A549 (cell line): ENCODE results near the gene SLC5A10. TPM values are rescaled to one million over a fixed set of nuclear protein-coding genes. Genes with fewer than 3 reads are reported as not detected.
A peak's percentile ranks its signal among the peaks of the same experiment; 100 is the strongest.

Experiments
- ATAC-seq, 2 experiments: fragments of 200-7000 bp in 1 of 2; fragments of >200 bp in 1 of 2; cut with Nextera tagmentation in 1 of 2; cut with Tn5 transposase in 1 of 2; 3 replicates each; pipeline versions ENCODE4 v1.8.0 to v1.9.1; 2018 to 2020; ENCODE audit warnings: mild to moderate bottlenecking in 1 of 2, moderate library complexity in 1 of 2
- CTCF ChIA-PET: fragments of 300-600 bp; sonication (Branson Sonifier 250); formaldehyde crosslinking; extraction: SDS; loops from one replicate; lab custom pipeline; 2021; ENCODE audit warnings: antibody characterized with exemption, inconsistent platforms; lab: Yijun Ruan, JAX
- POLR2A ChIA-PET: fragments of 350-600 bp; formaldehyde crosslinking; extraction: SDS; loops from one replicate; lab custom pipeline; 2021; ENCODE audit warnings: antibody characterized with exemption, inconsistent platforms; lab: Yijun Ruan, JAX
- DNase-seq, 2 experiments: peaks; one replicate each; pipeline versions ENCODE4 v3.0.0 to v3.0.0-alpha.2; 2011 to 2016; ENCODE audit warnings: low read depth in 1 of 2, low spot score in 1 of 2
- FAIRE-seq: peaks from 2 replicates; lab custom pipeline; 2011; peaks lifted over from hg19 to GRCh38; lab: Jason Lieb, UNC
- H3K27ac ChIP-seq, 2 experiments: fragments of >200 bp; sonication (Bioruptor Twin); formaldehyde crosslinking; 3 replicates each; pipeline ENCODE4 v1.5.1; 2016 to 2017
- H3K4me1 ChIP-seq: fragments of >200 bp; sonication (Bioruptor Twin); formaldehyde crosslinking; 3 replicates; pipeline ENCODE4 v1.6.1; 2016
- H3K4me2 ChIP-seq: fragments of >200 bp; sonication (Bioruptor Twin); formaldehyde crosslinking; 3 replicates; pipeline ENCODE4 v1.6.1; 2016
- H3K4me3 ChIP-seq: fragments of >200 bp; sonication (Bioruptor Twin); formaldehyde crosslinking; 3 replicates; pipeline ENCODE4 v1.5.1; 2016
- H3K9me3 ChIP-seq: fragments of >200 bp; sonication (Bioruptor Twin); formaldehyde crosslinking; 3 replicates; pipeline ENCODE4 v1.6.1; 2016
- CEBPB ChIP-seq, 2 experiments: fragments of >200 bp in 1 of 2; sonication (Bioruptor Twin) in 1 of 2; formaldehyde crosslinking in 1 of 2; IDR thresholded peaks; 2 replicates each; pipeline ENCODE4 v1.6.1; 2012 to 2016
- CHD2 ChIP-seq: fragments of 150-350 bp; IDR thresholded peaks from 2 replicates; pipeline ENCODE4 v1.6.1; 2014; ENCODE audit warnings: low read length; ENCODE audit not compliant: partially characterized antibody
- CHD4 ChIP-seq: fragments of 200-600 bp; sonication (generic); IDR thresholded peaks from 2 replicates; pipeline ENCODE4 v1.6.1; 2016; ENCODE audit warnings: antibody characterized with exemption, mild to moderate bottlenecking, borderline replicate concordance
- ESRRA ChIP-seq: fragments of 150-350 bp; IDR thresholded peaks from 2 replicates; pipeline ENCODE4 v1.6.1; 2014; ENCODE audit warnings: mild to moderate bottlenecking, low read length, borderline replicate concordance
- FOSB ChIP-seq: fragments of 250-450 bp; sonication (Bioruptor Pico); IDR thresholded peaks from 2 replicates; pipeline ENCODE4 v1.5.0; 2020; ENCODE audit warnings: mild to moderate bottlenecking, moderate library complexity
- FOSL2 ChIP-seq, 2 experiments: fragments of 450-650 bp in 1 of 2; fragments of >200 bp in 1 of 2; sonication (Bioruptor Twin) in 1 of 2; formaldehyde crosslinking; IDR thresholded peaks; 2 replicates each; pipeline versions ENCODE4 v1.5.0 to v1.6.1; 2016 to 2020; ENCODE audit warnings: mild to moderate bottlenecking in 1 of 2, moderate library complexity in 1 of 2
- HDAC2 ChIP-seq: fragments of 200-600 bp; sonication (generic); IDR thresholded peaks from 2 replicates; pipeline ENCODE4 v1.6.1; 2016
- HEYL ChIP-seq: fragments of 250-450 bp; sonication (Bioruptor Pico); IDR thresholded peaks from 2 replicates; pipeline ENCODE4 v1.8.0; 2021; ENCODE audit warnings: mild to moderate bottlenecking, moderate library complexity
- MYC ChIP-seq: IDR thresholded peaks from 2 replicates; pipeline ENCODE4 v1.6.1; 2012; ENCODE audit warnings: mild to moderate bottlenecking, inconsistent platforms, low read length, improper control_type of control experiment, borderline replicate concordance
- NR3C1 ChIP-seq: fragments of >200 bp; sonication (Bioruptor Twin); formaldehyde crosslinking; IDR thresholded peaks from 3 replicates; pipeline ENCODE4 v1.6.1; 2017
- PHF8 ChIP-seq: fragments of 200-600 bp; sonication (generic); IDR thresholded peaks from 2 replicates; pipeline ENCODE4 v1.6.1; 2016; ENCODE audit warnings: low read depth, mild to moderate bottlenecking, antibody characterized with exemption, moderate library complexity, borderline replicate concordance
- POLR2A ChIP-seq: IDR thresholded peaks from 2 replicates; pipeline ENCODE4 v1.6.1; 2012; ENCODE audit warnings: mild to moderate bottlenecking, low read length
- RARB ChIP-seq: fragments of 250-450 bp; sonication (Bioruptor Pico); IDR thresholded peaks from 2 replicates; pipeline ENCODE4 v1.8.0; 2021; ENCODE audit warnings: mild to moderate bottlenecking, moderate library complexity
- SMC3 ChIP-seq: fragments of >200 bp; sonication (Bioruptor Twin); formaldehyde crosslinking; IDR thresholded peaks from 3 replicates; pipeline ENCODE4 v1.6.1; 2018; ENCODE audit warnings: inconsistent platforms
- TFCP2L1 ChIP-seq: fragments of 250-450 bp; sonication (Bioruptor Pico); IDR thresholded peaks from 2 replicates; pipeline ENCODE4 v1.5.0; 2021; ENCODE audit warnings: mild to moderate bottlenecking
- TP53 ChIP-seq: fragments of 250-450 bp; sonication (Bioruptor Pico); IDR thresholded peaks from 2 replicates; pipeline ENCODE4 v1.5.0; 2021; ENCODE audit warnings: mild to moderate bottlenecking, moderate library complexity
- WGBS: methylation state at CpG from one replicate; pipeline ENCODE4 v1.1.6; 2017; ENCODE audit errors: missing lambda C conversion rate; 5-methylcytosine and 5-hydroxymethylcytosine counted together
- polyA plus RNA-seq, 4 experiments: library from polyadenylated mRNA; depleted of rRNA in 3 of 4; stranded (reverse); fragments of >200 nt; fragmentation: RNase III in 1 of 4; extraction: RNeasy Plus Mini Kit Qiagen cat#74134 plus additional on column Dnase treatment in 1 of 4; gene quantifications; 2 replicates in 3 of 4; 3 replicates in 1 of 4; pipeline ENCODE4 v1.2.3, GENCODE V29; 2011 to 2017
- TF ChIP-seq, protein P1 (sequence below): IDR thresholded peaks from 2 replicates; pipeline ENCODE4 v1.6.1; 2012
- TF ChIP-seq, protein P2 (sequence below): fragments of 450-650 bp; IDR thresholded peaks from 2 replicates; pipeline ENCODE4 v1.6.1; 2014; ENCODE audit warnings: antibody characterized with exemption
- TF ChIP-seq, protein P3 (sequence below): fragments of 250-450 bp; sonication (Bioruptor Pico); IDR thresholded peaks from 2 replicates; pipeline ENCODE4 v1.5.0; 2020; ENCODE audit warnings: low read depth, mild to moderate bottlenecking, moderate library complexity
- TF ChIP-seq, protein P4 (sequence below): fragments of 200-600 bp; sonication (generic); IDR thresholded peaks from 2 replicates; pipeline ENCODE4 v1.6.1; 2016; ENCODE audit warnings: antibody characterized with exemption, mild to moderate bottlenecking, moderate library complexity

Gene SLC5A10
- polyA plus RNA-seq, 2 of the 4 experiments (the other 2 are of a cell fraction), result 0.15 to 0.28 TPM

DNA sequence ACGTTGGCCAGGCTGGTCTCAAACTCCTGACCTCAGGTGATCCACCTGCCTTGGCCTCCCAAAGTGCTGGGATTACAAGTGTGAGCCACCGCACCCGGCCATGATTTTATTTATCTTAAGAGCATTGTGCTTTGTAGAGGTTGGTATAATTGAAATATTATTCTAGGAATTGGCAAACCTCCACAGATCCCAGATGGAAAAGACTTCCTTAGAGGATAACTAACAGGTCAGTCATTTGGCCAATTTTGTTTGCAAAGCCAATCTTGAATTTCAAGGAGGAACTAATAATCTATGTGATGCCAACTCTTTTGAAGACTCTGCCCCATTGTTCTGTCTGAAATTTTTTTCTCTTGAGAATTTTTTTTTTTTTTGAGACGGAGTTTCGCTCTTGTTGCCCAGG is 46.7 kb upstream of the SLC5A10 start:
- Histone ChIP-seq H3K9me3 (no peaks in the 10 kb centered on the region), H3K4me3 (no peak overlapping the region), H3K4me1 (no peaks in the 10 kb centered on the region), H3K4me2 (no peak overlapping the region), H3K27ac (no peak overlapping the region)
- FAIRE-seq (no peak), DNase-seq (no peak), ATAC-seq (no peak)
- ChIA-PET CTCF (interaction anchor here (2.1 kb wide), 1 partner anchor 56 kb away, joined by 8 read pairs; no protein-coding TSS in a partner anchor), POLR2A (no interaction called here)
- TF ChIP-seq, protein P1, sequence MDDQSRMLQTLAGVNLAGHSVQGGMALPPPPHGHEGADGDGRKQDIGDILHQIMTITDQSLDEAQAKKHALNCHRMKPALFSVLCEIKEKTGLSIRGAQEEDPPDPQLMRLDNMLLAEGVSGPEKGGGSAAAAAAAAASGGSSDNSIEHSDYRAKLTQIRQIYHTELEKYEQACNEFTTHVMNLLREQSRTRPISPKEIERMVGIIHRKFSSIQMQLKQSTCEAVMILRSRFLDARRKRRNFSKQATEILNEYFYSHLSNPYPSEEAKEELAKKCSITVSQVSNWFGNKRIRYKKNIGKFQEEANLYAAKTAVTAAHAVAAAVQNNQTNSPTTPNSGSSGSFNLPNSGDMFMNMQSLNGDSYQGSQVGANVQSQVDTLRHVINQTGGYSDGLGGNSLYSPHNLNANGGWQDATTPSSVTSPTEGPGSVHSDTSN, result no peak
- 92% methylated on average over 5 of the region's 5 CpGs for WGBS

DNA sequence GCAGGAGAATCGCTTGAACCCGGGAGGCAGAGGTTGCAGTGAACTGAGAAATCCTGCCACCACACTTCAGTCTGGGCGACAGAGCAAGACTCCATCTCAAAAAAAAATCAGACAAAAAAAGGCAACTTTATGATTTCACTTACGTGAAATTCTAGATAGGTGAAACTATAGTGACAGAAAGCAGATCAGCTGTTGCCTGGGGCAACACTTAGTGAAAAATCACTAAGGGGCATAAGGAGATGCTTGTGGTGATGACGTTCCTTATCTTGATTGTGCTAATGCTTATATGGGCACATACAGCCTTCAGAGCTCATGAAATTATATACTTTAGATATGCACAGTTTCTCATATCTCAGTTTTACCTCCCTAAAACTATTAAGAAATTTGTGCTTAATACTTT is 41.6 kb upstream of the SLC5A10 start:
- 91% methylated on average over 5 of the region's 5 CpGs for WGBS

DNA sequence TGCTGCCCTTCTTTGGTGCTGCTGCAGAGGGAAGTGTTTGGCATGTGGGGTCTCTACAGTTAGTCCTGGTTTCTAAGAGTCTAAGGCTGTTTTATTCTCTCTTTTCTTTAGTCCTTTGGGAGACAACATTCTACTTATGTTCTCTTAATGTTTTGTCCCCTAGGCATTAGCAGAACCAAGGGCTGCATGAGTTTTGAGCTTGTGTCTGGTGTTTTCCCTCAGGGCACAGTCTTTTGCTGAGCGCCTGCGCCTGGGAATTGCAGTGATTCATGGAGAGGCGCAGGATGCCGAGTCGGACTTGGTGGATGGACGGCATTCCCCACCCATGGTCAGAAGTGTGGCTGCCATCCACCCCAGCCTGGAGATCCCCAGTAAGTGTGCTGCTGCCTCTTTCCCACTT is 41.1 kb upstream of the SLC5A10 start:
- no peaks in the 10 kb centered on the region for H3K4me1 ChIP-seq
- H3K4me2 ChIP-seq, result no peak overlapping the region
- ATAC-seq (no peak; a peak in 1 of 6 replicates), DNase-seq (no peak), FAIRE-seq (no peak)
- ChIA-PET POLR2A (no interaction called here), CTCF (interaction anchor here (1.2 to 1.5 kb wide), 4 partner anchors 8 to 57 kb away, joined by 3 to 5 read pairs (median 4); no protein-coding TSS in a partner anchor)
- no peaks in the 10 kb centered on the region for H3K9me3 ChIP-seq
- TF ChIP-seq CHD2, result no peak
- no peak for TF ChIP-seq PHF8
- TF ChIP-seq MYC, result no peak
- TF ChIP-seq, protein P2, sequence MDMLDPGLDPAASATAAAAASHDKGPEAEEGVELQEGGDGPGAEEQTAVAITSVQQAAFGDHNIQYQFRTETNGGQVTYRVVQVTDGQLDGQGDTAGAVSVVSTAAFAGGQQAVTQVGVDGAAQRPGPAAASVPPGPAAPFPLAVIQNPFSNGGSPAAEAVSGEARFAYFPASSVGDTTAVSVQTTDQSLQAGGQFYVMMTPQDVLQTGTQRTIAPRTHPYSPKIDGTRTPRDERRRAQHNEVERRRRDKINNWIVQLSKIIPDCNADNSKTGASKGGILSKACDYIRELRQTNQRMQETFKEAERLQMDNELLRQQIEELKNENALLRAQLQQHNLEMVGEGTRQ, result no peak
- no peak for TF ChIP-seq CHD4
- no peak for TF ChIP-seq NR3C1
- TF ChIP-seq, protein P3, sequence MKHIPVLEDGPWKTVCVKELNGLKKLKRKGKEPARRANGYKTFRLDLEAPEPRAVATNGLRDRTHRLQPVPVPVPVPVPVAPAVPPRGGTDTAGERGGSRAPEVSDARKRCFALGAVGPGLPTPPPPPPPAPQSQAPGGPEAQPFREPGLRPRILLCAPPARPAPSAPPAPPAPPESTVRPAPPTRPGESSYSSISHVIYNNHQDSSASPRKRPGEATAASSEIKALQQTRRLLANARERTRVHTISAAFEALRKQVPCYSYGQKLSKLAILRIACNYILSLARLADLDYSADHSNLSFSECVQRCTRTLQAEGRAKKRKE (CRISPR knock-in tag), result no peak
- TF ChIP-seq SMC3, result no peak
- no peak for TF ChIP-seq POLR2A
- TF ChIP-seq TP53, result no peak
- TF ChIP-seq FOSL2 (IDR thresholded peaks at IDR 0.05), result no peak
- no peak for TF ChIP-seq FOSL2 (CRISPR knock-in tag; IDR thresholded peaks at IDR 0.05)
- no peak for TF ChIP-seq HDAC2
- TF ChIP-seq HEYL, result no peak
- no peak for TF ChIP-seq TFCP2L1 (CRISPR knock-in tag)
- no peak for TF ChIP-seq RARB (CRISPR knock-in tag)
- TF ChIP-seq FOSB (CRISPR knock-in tag), result no peak
- TF ChIP-seq ESRRA, result no peak
- TF ChIP-seq, protein P4, sequence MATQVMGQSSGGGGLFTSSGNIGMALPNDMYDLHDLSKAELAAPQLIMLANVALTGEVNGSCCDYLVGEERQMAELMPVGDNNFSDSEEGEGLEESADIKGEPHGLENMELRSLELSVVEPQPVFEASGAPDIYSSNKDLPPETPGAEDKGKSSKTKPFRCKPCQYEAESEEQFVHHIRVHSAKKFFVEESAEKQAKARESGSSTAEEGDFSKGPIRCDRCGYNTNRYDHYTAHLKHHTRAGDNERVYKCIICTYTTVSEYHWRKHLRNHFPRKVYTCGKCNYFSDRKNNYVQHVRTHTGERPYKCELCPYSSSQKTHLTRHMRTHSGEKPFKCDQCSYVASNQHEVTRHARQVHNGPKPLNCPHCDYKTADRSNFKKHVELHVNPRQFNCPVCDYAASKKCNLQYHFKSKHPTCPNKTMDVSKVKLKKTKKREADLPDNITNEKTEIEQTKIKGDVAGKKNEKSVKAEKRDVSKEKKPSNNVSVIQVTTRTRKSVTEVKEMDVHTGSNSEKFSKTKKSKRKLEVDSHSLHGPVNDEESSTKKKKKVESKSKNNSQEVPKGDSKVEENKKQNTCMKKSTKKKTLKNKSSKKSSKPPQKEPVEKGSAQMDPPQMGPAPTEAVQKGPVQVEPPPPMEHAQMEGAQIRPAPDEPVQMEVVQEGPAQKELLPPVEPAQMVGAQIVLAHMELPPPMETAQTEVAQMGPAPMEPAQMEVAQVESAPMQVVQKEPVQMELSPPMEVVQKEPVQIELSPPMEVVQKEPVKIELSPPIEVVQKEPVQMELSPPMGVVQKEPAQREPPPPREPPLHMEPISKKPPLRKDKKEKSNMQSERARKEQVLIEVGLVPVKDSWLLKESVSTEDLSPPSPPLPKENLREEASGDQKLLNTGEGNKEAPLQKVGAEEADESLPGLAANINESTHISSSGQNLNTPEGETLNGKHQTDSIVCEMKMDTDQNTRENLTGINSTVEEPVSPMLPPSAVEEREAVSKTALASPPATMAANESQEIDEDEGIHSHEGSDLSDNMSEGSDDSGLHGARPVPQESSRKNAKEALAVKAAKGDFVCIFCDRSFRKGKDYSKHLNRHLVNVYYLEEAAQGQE, result no peak
- TF ChIP-seq CEBPB (IDR thresholded peaks at IDR 0.05), result no peak
- WGBS, result 85% methylated on average over 6 of the region's 6 CpGs
- no peak overlapping the region for H3K27ac ChIP-seq
- H3K4me3 ChIP-seq, result no peak overlapping the region

More for the DNA sequence above, 41.6 kb upstream of the SLC5A10 start:
- POLR2A ChIA-PET, result no interaction called here
- Histone ChIP-seq H3K4me2 (no peak overlapping the region), H3K9me3 (no peaks in the 10 kb centered on the region), H3K27ac (no peak overlapping the region), H3K4me1 (no peaks in the 10 kb centered on the region), H3K4me3 (no peak overlapping the region)
- no peak for DNase-seq
- CTCF ChIA-PET, result interaction anchor here (1.3 to 1.5 kb wide), 3 partner anchors 9 to 57 kb away, joined by 3 to 5 read pairs (median 4); no protein-coding TSS in a partner anchor
- peak; percentile 90 for FAIRE-seq
- no peak for ATAC-seq
- no peak for TF ChIP-seq TFCP2L1 (CRISPR knock-in tag)
